ENCODE data around the gene SEZ6L2.
A peak's percentile ranks its signal among the peaks of the same experiment; 100 is the strongest.
"Not testable (repeated sequence)": the region's sequence is repeated elsewhere in the genome, so short reads cannot be mapped to it uniquely, and the experiment has no call there.

Gene SEZ6L2

GRCh38 chr16:29909851-29910250 is 10.5 kb upstream of the SEZ6L2 start:
- DNase-seq, result not testable (repeated sequence)

- DNase-seq, result no peak
Measured at GRCh38 chr16:29909391-29909790, 10.0 kb upstream of the SEZ6L2 start.

GRCh38 chr16:29908719-29909220 is 9.4 kb upstream of the SEZ6L2 start:
- DNase-seq, result no peak

GRCh38 chr16:29907973-29908372 is 8.6 kb upstream of the SEZ6L2 start:
- DNase-seq, result no peak

- no peak for DNase-seq
Measured at GRCh38 chr16:29906520-29907244, 7.3 kb upstream of the SEZ6L2 start.

GRCh38 chr16:29905668-29906067 is 6.3 kb upstream of the SEZ6L2 start:
- DNase-seq, result no peak

- no peak for DNase-seq
Measured at GRCh38 chr16:29904947-29905346, 5.6 kb upstream of the SEZ6L2 start.

GRCh38 chr16:29903590-29903989 is 4.2 kb upstream of the SEZ6L2 start:
- no peak for DNase-seq

GRCh38 chr16:29901607-29901945 is 2.2 kb upstream of the SEZ6L2 start:
- no peak for DNase-seq

- DNase-seq, result no peak
Measured at GRCh38 chr16:29900888-29901606, 1.7 kb upstream of the SEZ6L2 start.

GRCh38 chr16:29900102-29900887 is 945 bp upstream of the SEZ6L2 start, which contains the start of gene ASPHD1:
Gene ASPHD1, plus strand, starts transcription at chr16:29900488. Its CDS starts 484 bp downstream, at chr16:29900972.
- DNase-seq, result peak in 4 of 5 donors; percentile 42 to 69 (median 51)

GRCh38 chr16:29898804-29899515 is 390 bp downstream of the SEZ6L2 start:
- no peak for DNase-seq

GRCh38 chr16:29898135-29898803 is 1.1 kb downstream of the SEZ6L2 start:
- DNase-seq, result no peak

- DNase-seq, result no peak
Measured at GRCh38 chr16:29897333-29897732, 2.0 kb downstream of the SEZ6L2 start.

GRCh38 chr16:29896841-29897240 is 2.5 kb downstream of the SEZ6L2 start:
- DNase-seq, result no peak

- no peak for DNase-seq
Measured at GRCh38 chr16:29894352-29894751, 5.0 kb downstream of the SEZ6L2 start.

- DNase-seq, result no peak
Measured at GRCh38 chr16:29893553-29893952, 5.8 kb downstream of the SEZ6L2 start.

- DNase-seq, result no peak
Measured at GRCh38 chr16:29892458-29892813, 6.9 kb downstream of the SEZ6L2 start.

- no peak for DNase-seq
Measured at GRCh38 chr16:29891525-29892457, 7.6 kb downstream of the SEZ6L2 start.

GRCh38 chr16:29889372-29889771 is 10.0 kb downstream of the SEZ6L2 start:
- not testable (repeated sequence) for DNase-seq

- no peak for DNase-seq
Measured at GRCh38 chr16:29883987-29884386, 15.4 kb downstream of the SEZ6L2 start.

Data from T-helper 1 cell (primary cell).